HG03521 (cell line): ENCODE measurements around the gene CHRNA1.
"Not testable (repeated sequence)": the region's sequence is repeated elsewhere in the genome, so short reads cannot be mapped to it uniquely, and the experiment has no call there.

Source experiments
- ATAC-seq: cut with Tn5 transposase; IDR thresholded peaks from one replicate; pipeline ENCODE4 v1.9.1; 2021; ENCODE audit warnings: mild to moderate bottlenecking, moderate library complexity; ENCODE audit not compliant: unreplicated experiment

Gene CHRNA1

DNA sequence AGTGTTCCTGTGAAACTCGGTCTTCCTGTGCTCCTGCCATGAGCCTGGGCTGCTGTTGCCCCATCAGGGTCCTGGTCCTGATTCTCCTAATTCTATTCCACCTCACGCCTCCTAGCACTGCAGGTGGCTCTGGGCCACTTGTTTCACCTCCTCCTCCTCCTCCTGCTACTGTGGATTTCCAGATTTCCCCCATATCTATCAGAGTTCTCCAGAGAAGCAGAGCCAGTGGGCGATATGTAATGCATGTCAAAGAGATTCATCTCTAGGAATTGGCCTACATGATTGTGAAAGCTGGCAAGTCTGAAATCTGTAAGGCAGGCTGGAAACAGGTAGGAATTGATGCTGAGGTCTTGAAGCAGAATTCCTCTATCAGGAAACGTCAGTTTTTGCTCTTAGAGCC is 45.3 kb downstream of the CHRNA1 start:
- no peak for ATAC-seq

GRCh38 chr2:174718591-174718990 is 45.7 kb downstream of the CHRNA1 start:
- no peak for ATAC-seq

DNA sequence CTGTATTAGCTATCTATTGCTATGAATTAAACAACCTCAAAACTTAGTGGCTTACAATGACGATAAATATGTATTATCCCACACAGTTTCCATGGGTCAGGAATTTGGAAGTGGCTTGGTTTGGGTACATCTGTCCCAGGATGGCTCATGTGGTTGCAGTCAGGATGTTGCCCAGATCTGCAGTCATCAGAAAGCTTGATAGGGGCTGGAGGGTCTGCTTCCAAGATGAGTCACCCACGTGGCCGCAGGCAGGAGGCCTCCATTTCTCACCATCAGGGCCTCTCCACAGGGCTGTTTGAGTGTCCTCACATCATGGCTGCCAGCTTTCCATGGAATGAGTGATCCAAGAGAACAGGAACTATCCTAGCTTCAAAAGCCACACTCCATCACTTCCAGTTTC is 46.4 kb downstream of the CHRNA1 start:
- no peak for ATAC-seq

DNA sequence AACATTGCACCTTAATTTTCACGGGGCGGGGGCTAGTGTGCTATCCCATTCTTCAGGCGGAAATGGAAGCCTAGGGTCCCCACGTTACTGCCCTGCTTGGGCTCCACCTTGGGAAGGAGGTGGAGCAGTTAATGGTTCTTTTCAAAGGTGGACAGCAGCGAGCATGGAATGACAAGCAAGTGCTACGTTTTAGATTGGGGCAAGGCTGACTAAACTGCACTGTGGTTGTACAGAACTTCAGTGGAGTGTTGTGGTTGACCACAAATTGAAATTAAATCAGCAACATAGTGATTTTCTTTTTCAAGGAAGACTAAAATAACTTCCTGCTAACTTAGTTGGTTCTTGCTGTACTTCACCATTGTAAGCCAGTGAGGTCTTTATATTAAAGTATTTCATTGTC is 47.0 kb downstream of the CHRNA1 start:
- ATAC-seq, result no peak

- no peak for ATAC-seq
Observed at GRCh38 chr2:174716785-174717184, 47.5 kb downstream of the CHRNA1 start.

DNA sequence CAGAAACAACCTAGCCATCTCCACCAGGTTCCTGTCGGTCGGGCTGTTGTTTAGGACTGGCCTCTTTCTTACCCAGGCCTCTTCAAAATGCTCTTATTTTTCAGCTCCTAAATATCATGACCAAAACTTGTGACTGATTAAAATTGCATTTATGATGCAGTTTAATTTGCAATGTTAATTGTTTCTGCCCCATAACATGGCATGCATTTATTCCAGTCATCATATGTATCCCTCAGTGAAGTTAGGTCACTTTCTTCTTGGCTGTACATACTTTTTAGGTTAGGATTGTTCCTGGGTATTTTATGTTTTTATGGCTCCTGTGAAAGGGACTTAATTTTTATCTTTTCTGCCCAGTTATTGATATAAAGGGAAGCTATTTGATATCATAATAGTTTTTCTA is 50.6 kb downstream of the CHRNA1 start:
- no peak for ATAC-seq

DNA sequence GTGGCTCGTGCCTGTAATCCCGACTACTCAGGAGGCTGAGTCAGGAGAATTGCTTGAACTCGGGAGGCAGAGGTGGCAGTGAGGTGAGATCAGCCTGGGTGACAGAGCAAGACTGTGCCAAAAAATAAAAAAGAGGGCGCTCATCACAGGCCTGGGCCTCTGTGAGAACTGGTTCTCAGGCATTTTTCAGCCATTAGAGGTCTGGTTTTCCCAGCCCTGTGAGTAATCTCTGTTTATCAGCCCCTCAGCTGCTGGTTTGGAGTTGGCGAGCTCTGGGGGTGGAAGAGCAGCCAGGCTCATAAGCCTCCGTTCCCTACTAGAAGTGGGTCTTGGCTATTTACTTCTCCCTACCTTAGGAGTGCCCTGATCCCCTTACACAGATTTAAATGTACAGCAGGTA is 53.1 kb downstream of the CHRNA1 start:
- ATAC-seq, result no peak

GRCh38 chr2:174709416-174710004 is 54.8 kb downstream of the CHRNA1 start:
- ATAC-seq, result not testable (repeated sequence)

DNA sequence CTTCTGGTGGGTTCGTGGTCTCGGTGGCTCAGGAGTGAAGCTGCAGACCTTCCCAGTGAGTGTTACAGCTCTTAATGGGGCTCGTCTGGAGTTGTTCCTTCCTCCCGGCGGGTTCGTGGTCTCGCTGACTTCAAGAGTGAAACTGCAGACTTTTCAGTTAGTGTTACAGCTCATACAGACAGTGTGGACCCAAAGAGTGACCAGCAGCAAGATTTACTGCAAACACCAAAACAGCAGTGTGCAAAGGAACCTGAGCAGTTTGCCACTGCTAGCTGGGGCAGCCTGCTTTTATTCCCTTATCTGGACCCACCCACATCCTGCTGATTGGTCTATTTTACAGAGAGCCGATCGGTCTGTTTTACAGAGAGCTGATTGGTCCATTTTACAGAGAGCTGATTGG is 55.6 kb downstream of the CHRNA1 start:
- ATAC-seq, result no peak

- ATAC-seq, result no peak
Observed at GRCh38 chr2:174705321-174705720, 59.0 kb downstream of the CHRNA1 start.

- no peak for ATAC-seq
Observed at GRCh38 chr2:174704642-174705041, 59.6 kb downstream of the CHRNA1 start.

DNA sequence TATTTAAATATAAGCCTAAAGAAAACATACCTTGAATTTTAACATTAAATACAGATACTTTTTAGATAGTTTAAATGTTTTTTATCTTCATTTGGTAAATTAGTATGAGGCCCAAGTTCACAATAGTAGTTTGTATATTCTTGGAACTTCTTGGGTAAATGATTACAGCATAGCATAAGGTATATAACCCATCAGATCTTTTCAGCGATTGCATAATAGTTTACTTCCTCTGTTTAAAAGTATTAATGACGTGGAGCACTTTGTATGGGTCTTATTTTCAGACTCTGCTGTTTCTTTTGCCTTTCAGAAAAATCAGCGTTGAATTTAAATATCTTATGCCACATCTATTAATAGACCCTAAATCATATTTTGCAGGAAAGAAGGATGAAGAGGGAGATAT is 60.2 kb downstream of the CHRNA1 start:
- no peak for ATAC-seq

DNA sequence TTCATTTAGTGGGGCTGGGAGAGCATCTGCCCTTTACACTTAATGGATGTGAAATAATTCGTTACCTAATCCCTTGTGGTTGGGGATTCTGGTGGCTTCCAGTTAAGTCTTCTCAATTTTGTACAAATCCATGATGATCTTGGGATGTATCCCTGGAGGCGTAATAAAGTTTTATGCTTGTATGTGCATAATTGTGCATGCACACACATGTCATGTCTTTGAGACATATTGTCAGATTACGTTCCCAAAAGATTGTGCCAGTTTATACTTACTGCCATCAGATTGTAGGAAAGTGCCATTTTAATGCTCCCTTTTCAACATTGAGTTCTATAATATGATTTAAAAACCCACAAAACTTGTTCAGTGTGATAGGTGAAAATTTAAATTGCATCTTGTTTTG is 60.8 kb downstream of the CHRNA1 start:
- ATAC-seq, result no peak

DNA sequence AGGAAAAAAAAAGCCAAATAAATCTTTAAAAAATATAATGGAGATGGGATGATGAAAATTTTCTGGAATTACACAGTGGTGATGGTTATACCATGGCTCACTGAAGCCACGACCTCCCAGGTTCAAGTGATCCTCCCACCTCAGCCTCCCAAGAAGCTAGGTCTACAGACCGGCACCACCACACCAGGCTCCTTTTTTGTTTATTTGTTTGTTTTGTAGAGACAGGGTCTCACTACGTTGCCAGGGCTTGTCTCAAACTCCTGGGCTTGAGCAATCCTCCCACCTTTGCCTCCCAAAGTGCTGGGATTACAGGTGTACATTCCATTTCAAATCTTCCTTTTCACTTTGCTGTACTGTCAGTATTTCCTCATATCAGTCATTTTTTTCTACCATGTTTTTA is 61.7 kb downstream of the CHRNA1 start:
- ATAC-seq, result no peak

- ATAC-seq, result no peak
Observed at GRCh38 chr2:174699993-174700766, 64.1 kb downstream of the CHRNA1 start.
